OCI-LY3 (cell line): Measurements from ENCODE around the gene DLG1.

Experiments
- CTCF ChIP-seq: fragments of 200-600, 300-600 bp; sonication (generic); IDR thresholded peaks from 2 replicates; pipeline ENCODE4 v1.5.1; 2014; ENCODE audit warnings: antibody characterized with exemption, low read length, low read depth
- EZH2phosphoT487 ChIP-seq: fragments of 200-600 bp; shearing (Covaris generic); IDR thresholded peaks from 2 replicates; pipeline ENCODE4 v1.6.1; 2018; ENCODE audit warnings: antibody characterized with exemption, mixed run types, low read depth

- no peak for TF ChIP-seq CTCF
- no peak for TF ChIP-seq EZH2phosphoT487
These were observed 214.9 kb downstream of the DLG1 start for GRCh38 chr3:197083486-197083885.
